HG03025 (cell line): ENCODE data around the gene KLF9.
"Not testable (repeated sequence)": the region's sequence is repeated elsewhere in the genome, so short reads cannot be mapped to it uniquely, and the experiment has no call there.

Source experiments
- ATAC-seq: cut with Tn5 transposase; IDR thresholded peaks from one replicate; pipeline ENCODE4 v1.9.1; 2021; ENCODE audit warnings: mild to moderate bottlenecking, moderate library complexity; ENCODE audit not compliant: unreplicated experiment, low FRiP score

KLF9 gene

GRCh38 chr9:70405808-70406433 lies 8.5 kb downstream of the KLF9 start:
- ATAC-seq: peak; percentile 27

GRCh38 chr9:70404261-70404660 lies 10.2 kb downstream of the KLF9 start:
- ATAC-seq: no peak

DNA sequence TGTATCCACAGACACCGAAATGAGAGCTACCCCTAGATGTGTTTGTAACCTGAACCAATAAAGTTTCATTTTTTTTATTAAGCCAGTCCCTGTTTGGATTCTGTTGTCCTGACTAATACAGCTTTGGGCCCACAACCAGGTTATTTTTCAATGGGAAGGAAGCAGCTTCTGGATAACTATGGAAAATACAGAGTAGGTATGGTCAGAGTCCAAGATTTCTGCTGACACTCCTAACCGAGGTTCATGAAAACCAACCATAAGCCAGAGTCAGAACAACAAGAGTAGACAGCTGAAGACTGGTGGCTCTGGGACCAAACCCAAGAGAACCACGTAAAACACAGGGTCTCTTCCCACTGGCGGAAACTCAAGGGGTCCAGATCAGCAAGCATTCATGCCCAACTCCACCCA lies 10.8 kb downstream of the KLF9 start:
- ATAC-seq: no peak

GRCh38 chr9:70403166-70403565 lies 11.3 kb downstream of the KLF9 start:
- ATAC-seq: no peak

DNA sequence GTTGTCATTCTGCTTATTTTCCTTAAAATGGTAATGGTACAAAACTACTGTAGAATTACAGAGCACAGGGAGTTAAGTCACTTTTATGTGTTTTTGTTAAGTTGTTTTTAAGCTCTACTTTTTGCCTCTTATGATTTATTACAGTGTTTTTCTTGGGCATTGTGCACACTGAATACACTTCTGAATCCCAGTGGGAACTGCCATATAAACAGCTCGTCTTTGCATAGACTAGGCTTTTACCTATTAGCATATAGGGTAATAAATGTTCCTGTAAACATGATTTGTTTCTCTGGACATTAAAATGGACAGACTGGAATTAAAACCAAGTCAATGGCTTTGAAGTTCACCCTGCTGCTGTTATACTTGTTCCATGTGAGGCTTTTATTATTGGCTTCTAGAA lies 12.2 kb downstream of the KLF9 start:
- ATAC-seq: no peak

- not testable (repeated sequence) for ATAC-seq
These were observed 13.2 kb downstream of the KLF9 start for GRCh38 chr9:70401241-70401640.

DNA sequence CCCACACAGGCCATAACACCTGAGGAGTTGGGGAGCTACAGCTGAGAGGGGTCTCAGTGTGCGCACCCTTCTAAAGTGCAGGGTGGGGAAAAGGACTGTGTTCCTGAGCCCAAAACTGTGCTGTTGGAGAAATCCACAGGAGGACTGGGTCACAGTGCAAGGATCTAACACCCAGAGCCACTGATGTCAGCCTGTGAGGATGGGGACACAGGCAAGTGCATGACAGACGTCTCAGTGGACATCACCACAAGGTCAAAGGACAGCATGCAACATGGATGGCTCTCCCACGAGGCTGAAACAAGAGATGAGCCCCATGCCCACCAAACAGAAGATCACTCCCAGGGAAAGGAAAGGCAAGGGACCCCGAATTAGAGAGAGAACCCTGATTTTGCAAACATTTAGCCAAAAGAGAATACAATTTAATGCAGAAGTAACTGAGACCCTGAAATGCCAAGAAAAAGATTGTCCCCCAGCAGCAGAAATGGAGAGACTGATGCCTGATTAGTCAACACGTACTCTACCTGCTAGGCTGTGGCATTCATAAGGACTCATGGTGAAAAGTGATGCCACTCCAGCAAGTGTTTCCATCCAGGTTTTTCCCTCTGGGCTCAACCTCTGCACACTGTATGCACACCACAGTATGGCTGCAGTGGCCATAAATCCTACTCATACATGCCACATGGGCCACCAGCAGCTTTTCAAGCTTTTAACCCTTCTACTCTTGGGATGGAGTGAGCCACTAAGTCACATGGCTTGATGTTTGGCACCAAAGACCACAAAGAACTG lies 14.2 kb downstream of the KLF9 start:
- ATAC-seq: no peak

DNA sequence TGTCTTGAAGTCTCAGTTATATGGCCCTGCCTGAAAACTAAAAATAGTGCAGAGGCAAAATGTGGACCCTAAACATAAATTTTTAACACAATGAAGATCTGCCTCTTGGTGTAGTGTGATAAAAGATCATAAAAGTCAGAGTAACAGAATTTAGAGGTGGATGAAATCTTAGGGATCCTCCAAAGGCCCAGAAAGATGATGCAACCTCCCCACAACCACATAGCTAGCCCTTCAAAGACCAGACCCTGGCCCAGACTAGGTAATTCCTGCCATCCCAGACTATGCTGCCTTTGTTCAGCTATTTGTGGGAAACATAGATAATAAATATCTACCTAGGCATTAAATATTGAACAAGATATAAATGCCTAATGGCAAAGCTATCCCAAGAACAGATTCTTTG lies 15.3 kb downstream of the KLF9 start:
- ATAC-seq: no peak

DNA sequence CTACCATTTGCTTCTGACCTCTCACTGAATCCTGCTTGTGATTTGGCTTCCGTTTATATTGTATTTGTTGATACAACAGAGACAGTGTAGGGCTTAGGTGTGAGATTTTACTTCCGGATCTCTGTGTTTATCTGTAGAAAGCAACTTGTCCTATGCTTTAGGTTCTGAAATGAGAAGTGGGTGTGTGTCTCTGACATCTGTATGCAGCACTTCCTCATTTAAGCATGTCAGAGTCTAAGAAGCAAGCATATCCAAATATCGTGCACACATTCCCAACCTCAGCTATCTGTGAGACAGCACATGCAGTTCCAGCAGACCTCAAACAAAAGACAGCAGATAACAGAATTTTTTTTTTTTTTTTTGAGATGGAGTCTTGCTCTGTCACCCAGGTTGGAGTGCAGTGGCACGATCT lies 16.3 kb downstream of the KLF9 start:
- ATAC-seq: peak; percentile 99

DNA sequence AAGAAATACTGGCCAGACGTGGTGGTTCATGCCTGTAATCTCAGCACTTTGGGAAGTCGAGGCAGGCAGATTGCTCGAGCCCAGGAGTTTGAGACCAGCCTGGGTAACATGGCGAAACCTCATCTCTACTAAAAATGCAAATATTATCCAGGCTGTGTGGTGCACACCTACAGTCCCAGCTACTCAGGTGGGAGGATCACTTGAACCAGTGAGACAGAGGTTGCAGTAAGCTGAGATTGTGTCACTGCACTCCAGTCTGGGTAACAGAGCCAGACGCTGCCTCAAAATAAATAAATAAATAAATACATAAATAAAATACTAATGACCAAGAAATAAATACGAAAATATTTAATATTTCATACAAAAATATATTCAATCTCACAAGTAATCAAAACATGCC lies 18.8 kb downstream of the KLF9 start:
- no peak for ATAC-seq

- no peak for ATAC-seq
These were observed 21.6 kb downstream of the KLF9 start for GRCh38 chr9:70392850-70393249.

DNA sequence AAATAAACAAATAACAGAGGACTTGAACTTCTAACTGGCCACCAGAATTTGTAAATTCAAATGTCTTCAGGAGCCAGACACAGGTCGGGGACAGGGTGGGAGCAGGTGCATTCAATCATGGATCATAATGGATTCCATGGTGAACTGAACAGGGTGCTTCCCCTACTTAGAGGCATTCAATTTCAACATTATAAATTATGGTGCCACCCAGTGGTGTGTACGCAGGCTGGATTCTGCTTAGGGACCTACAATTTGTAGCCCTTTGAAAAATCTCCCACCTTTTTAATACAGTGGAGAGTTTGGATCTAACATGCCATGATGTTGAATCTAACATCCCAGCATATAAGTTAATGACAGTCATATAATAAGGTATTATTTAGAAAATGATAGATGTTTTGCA lies 22.3 kb downstream of the KLF9 start:
- ATAC-seq: no peak

DNA sequence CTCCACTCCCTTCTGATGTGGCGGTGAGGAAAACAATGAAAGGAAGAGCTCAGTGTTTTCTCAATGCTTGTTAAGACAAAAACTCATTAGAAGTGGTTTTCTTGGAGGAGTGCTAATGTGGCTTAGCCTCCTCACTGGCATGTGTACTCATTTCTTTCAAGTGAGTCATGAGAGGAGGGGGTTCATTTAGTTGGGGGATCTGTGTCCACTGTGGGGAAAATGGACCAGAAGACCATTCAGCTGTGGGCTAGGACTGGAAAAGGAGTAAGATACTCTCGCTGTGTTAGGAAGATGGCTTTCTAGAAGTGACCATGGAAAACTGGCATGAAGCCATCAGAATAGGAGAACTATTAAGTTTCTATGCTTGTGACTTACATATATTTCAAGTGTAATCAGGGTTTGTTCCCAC lies 23.5 kb downstream of the KLF9 start:
- ATAC-seq: no peak

GRCh38 chr9:70389621-70390266 lies 24.7 kb downstream of the KLF9 start:
- no peak for ATAC-seq

DNA sequence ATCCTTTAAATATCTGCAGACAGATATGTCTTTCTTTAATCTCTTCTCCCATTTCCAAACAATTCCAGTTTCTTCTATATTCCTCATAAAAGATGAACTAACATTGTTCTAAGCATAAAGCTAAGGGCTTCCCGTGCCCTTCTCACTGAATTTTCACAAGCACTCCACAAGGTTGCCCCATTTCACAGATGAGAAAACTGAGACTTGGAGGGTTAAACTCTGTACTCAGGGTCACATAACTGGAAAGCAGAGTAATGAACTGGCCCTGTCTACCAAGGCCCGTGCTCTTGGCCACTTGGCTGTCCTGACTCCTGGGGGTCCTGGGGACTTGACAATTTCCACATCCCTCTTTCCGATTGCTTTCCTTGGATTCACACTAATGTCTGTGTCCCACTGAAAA lies 25.3 kb downstream of the KLF9 start:
- ATAC-seq: no peak

GRCh38 chr9:70387663-70388062 lies 26.8 kb downstream of the KLF9 start:
- no peak for ATAC-seq

- ATAC-seq: no peak
These were observed 29.0 kb downstream of the KLF9 start for GRCh38 chr9:70385426-70385825.

- ATAC-seq: no peak
These were observed 31.5 kb downstream of the KLF9 start for GRCh38 chr9:70382709-70383605.

- ATAC-seq: no peak
These were observed 32.3 kb downstream of the KLF9 start for GRCh38 chr9:70382046-70382708.

DNA sequence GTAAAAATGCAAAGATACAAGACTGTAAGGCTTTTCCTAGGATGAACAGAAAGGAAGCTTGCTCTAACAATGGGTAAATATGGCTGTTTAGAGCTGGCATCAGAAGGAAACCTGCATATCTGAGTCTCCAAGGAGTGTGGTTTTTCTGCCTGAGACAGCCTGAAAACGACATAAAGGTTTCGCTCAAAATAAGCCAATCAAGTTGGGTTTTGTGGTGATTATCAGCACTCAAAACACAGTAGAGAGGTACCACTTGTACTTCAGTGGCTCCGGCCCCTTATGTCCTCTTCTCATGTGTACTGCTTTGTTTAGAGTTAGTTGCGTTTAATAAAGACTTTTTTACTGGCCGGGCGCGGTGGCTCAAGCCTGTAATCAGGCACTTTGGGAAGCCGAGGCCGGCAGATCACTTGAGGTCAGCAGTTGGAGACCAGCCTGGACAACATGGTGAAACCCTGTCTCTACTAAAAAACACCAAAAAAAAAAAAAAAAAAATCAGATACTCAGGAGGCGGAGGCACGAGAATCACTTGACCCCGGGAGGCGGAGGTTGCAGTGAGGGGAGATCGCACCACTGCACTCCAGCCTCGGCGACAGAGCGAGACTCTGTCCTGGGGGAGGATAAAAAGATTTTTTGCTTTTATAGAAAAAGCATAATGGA lies 39.4 kb downstream of the KLF9 start:
- ATAC-seq: no peak
